GM23248 (cell line): ENCODE data around the gene MLC1.

Experiments
- EZH2 ChIP-seq: fragments of 200-600 bp; sonication (generic); IDR thresholded peaks from 2 replicates; pipeline ENCODE4 v1.6.1; 2018; ENCODE audit warnings: antibody characterized with exemption, mild to moderate bottlenecking; ENCODE audit not compliant: insufficient read depth, poor library complexity, severe bottlenecking
- EZH2phosphoT487 ChIP-seq: fragments of 200-600 bp; sonication (generic); IDR thresholded peaks from 2 replicates; pipeline ENCODE4 v1.6.1; 2018; ENCODE audit warnings: antibody characterized with exemption, moderate library complexity, mild to moderate bottlenecking, low read depth; ENCODE audit not compliant: insufficient read depth

- no peak for TF ChIP-seq EZH2phosphoT487
- TF ChIP-seq EZH2: no peak
Observed at GRCh38 chr22:50112151-50113118, 27.2 kb upstream of the MLC1 start.
